K562 (cell line): Measurements from ENCODE around the gene MAST4. TPM values are rescaled to one million over a fixed set of nuclear protein-coding genes. Genes with fewer than 3 reads are reported as not detected.

ENCODE experiments used
- ADNP ChIP-seq: fragments of 200-800 bp; sonication (Bioruptor generic); IDR thresholded peaks from 2 replicates; pipeline ENCODE4 v1.6.1; 2016; ENCODE audit warnings: missing genetic modification characterization, missing compliant biosample characterization
- CHD1 ChIP-seq: fragments of 200-600 bp; sonication (generic); IDR thresholded peaks from one replicate; pipeline ENCODE4 v1.6.1; 2012; ENCODE audit warnings: mild to moderate bottlenecking, moderate library complexity, low read length, inconsistent platforms
- ETS2 ChIP-seq: IDR thresholded peaks from 2 replicates; pipeline ENCODE4 v1.6.1; 2016; ENCODE audit warnings: borderline replicate concordance, missing genetic modification characterization, mild to moderate bottlenecking, moderate library complexity, missing compliant biosample characterization; ENCODE audit not compliant: poor library complexity, severe bottlenecking
- MGA ChIP-seq: fragments of 450-650 bp; IDR thresholded peaks from 2 replicates; pipeline ENCODE4 v1.6.1; 2016; ENCODE audit warnings: mild to moderate bottlenecking, moderate library complexity
- MYC ChIP-seq, 2 experiments: fragments of 250-450 bp in 1 of 2; sonication (Bioruptor Pico) in 1 of 2; IDR thresholded peaks; 2 replicates each; pipeline versions ENCODE4 v1.5.1 to v1.6.1; 2012 to 2021; ENCODE audit warnings: low read depth in 2 of 2, borderline replicate concordance in 1 of 2, improper control_type of control experiment in 1 of 2, low read length in 1 of 2, mild to moderate bottlenecking in 1 of 2, moderate library complexity in 1 of 2
- NFE2L1 ChIP-seq: fragments of 450-650 bp; IDR thresholded peaks from 2 replicates; pipeline ENCODE4 v1.6.1; 2016; ENCODE audit warnings: missing genetic modification characterization, low read depth, mild to moderate bottlenecking, missing compliant biosample characterization, moderate library complexity, borderline replicate concordance
- NR2C1 ChIP-seq, 2 experiments: fragments of 450-650 bp; IDR thresholded peaks; 2 replicates each; pipeline ENCODE4 v1.6.1; 2017; ENCODE audit warnings: mild to moderate bottlenecking in 2 of 2, antibody characterized with exemption in 1 of 2, inconsistent platforms in 1 of 2, missing compliant biosample characterization in 1 of 2, missing genetic modification characterization in 1 of 2
- SMC3 ChIP-seq: conservative IDR thresholded peaks from 2 replicates; pipeline ENCODE4 v1.6.1; 2011; ENCODE audit warnings: low read depth, low read length, improper control_type of control experiment; ENCODE audit not compliant: insufficient read depth
- SREBF2 ChIP-seq: sonication (generic); formaldehyde crosslinking; IDR thresholded peaks from 2 replicates; pipeline ENCODE4 v1.4.0; 2020; ENCODE audit warnings: mild to moderate bottlenecking, missing genetic modification reagents
- TCF7 ChIP-seq: sonication (generic); IDR thresholded peaks from 2 replicates; pipeline ENCODE4 v1.6.1; 2016; ENCODE audit warnings: antibody characterized with exemption, borderline replicate concordance
- ZNF444 ChIP-seq: fragments of 250-450 bp; sonication (Bioruptor Pico); IDR thresholded peaks from 2 replicates; pipeline ENCODE4 v1.4.0; 2020; ENCODE audit warnings: mild to moderate bottlenecking, moderate library complexity
- ZNF586 ChIP-seq: fragments of 450-650 bp; formaldehyde crosslinking; conservative IDR thresholded peaks from 2 replicates; pipeline ENCODE4 v1.4.0; 2020; ENCODE audit warnings: mild to moderate bottlenecking, moderate library complexity
- ZNF780A ChIP-seq: fragments of 250-450 bp; sonication (Bioruptor Pico); IDR thresholded peaks from 2 replicates; pipeline ENCODE4 v1.5.0; 2021; ENCODE audit warnings: mild to moderate bottlenecking
- ZSCAN32 ChIP-seq: fragments of 450-650 bp; formaldehyde crosslinking; IDR thresholded peaks from 2 replicates; pipeline ENCODE4 v1.4.0; 2020; ENCODE audit warnings: mild to moderate bottlenecking, moderate library complexity
- polyA plus RNA-seq, 8 experiments: library from polyadenylated mRNA; depleted of rRNA in 4 of 8; stranded (reverse) in 5 of 8; unstranded in 3 of 8; fragments of >200 nt; fragmentation: Nextera tagmentation in 2 of 8; fragmentation: Illumina TruSeq in 1 of 8; extraction: Ambion mirVana in 2 of 8; extraction: Trizol in 1 of 8; gene quantifications; 2 replicates each; pipeline versions ENCODE4 v1.2.1 to v1.2.3, GENCODE V29; 2011 to 2014; ENCODE audit warnings: inconsistent platforms in 1 of 8, missing spikeins in 1 of 8
- total RNA-seq, 7 experiments: library from RNA; depleted of rRNA in 6 of 7; stranded (reverse); fragments of >200 nt in 6 of 7; fragmentation: Illumina TruSeq in 2 of 7; extraction: Trizol in 2 of 7; gene quantifications; 2 replicates each; pipeline versions ENCODE4 v1.2.1 to v1.2.3, GENCODE V29; 2011 to 2021; ENCODE audit warnings: low replicate concordance in 1 of 7

Gene MAST4
- total and polyA plus RNA-seq, 9 of the 15 experiments (the other 6 are each of a cell fraction or from before 2014, with no cell fraction given), result 0.88 to 10.1 (median 5.2) TPM

- TF ChIP-seq MGA (no peak), NFE2L1 (tag) (no peak), ETS2 (tag) (no peak), ZSCAN32 (CRISPR knock-in tag) (no peak), ZNF780A (CRISPR knock-in tag) (no peak), CHD1 (no peak), TCF7 (no peak; the same call in 1 of the 2 replicates), SREBF2 (CRISPR knock-in tag) (no peak), ZNF444 (CRISPR knock-in tag) (no peak), SMC3 (no peak), ADNP (tag) (no peak), ZNF586 (CRISPR knock-in tag) (no peak), MYC (IDR thresholded peaks at IDR 0.05; ENCODE audit: low read depth, low read length) (peak; percentile 35), MYC (CRISPR knock-in tag; IDR thresholded peaks at IDR 0.05; ENCODE audit: borderline replicate concordance, low read depth) (no peak), NR2C1 (IDR thresholded peaks at IDR 0.05) (no peak), NR2C1 (tag; IDR thresholded peaks at IDR 0.05) (no peak)
Measured at GRCh38 chr5:67003935-67004729, 407.9 kb downstream of the MAST4 start (continued).
